ENCODE data around the gene TIMELESS. TPM values are rescaled to one million over a fixed set of nuclear protein-coding genes. Genes with fewer than 3 reads are reported as not detected.

TIMELESS gene
- total and polyA plus RNA-seq, 2 experiments from 2014 or later = 28.7 to 54.8 TPM

DNA sequence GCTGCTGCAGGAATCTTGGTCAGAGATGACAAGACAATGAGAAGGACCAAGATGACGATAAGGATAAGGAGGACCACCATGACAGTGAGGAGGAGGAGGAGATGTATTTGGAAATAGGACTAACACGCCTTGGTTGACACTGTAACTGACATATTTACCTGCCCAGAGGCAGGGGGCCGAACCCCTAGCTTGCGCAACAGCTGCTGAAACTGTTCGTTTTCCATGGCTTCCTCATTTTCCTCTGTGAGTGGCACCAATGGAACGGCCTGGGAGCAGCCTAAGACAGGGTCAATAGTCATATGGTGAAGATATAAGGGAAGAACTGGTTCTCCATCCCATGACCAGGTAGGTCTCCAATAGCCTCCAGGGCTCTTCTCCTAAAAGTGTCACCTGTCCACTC is 28.8 kb downstream of the TIMELESS start:
- H3K36me3 ChIP-seq (ENCODE audit: insufficient read depth) = peaks cover 47% of the 10 kb centered on the region
- no peaks in the 10 kb centered on the region for H3K4me1 ChIP-seq (ENCODE audit: insufficient read depth)

More for the DNA sequence above, 28.8 kb downstream of the TIMELESS start:
- H3K27ac Mint-ChIP-seq = no peak overlapping the region
- no peaks in the 10 kb centered on the region; the same call in 2 of the 3 replicates for H3K9me3 Mint-ChIP-seq
- H2AFZ ChIP-seq = no peak overlapping the region
- no peaks in the 10 kb centered on the region; the same call in 1 of the 2 replicates for H4K20me1 ChIP-seq (replicated peaks; ENCODE audit: insufficient read depth)
- ATAC-seq (no peak), DNase-seq (ENCODE audit: low spot score) (no peak)
- H3K9me2 ChIP-seq (ENCODE audit: insufficient read depth) = no peaks in the 10 kb centered on the region
- no peak overlapping the region for H3K27ac ChIP-seq (ENCODE audit: low read depth)
- peaks cover 81% of the 10 kb centered on the region for H3K36me3 Mint-ChIP-seq (ENCODE audit: low read depth)
- no peak overlapping the region for H3K4me3 ChIP-seq
- H3F3A ChIP-seq (replicated peaks; ENCODE audit: low read depth) = no peaks in the 10 kb centered on the region
- TF ChIP-seq NANOG (IDR thresholded peaks at IDR 0.05; ENCODE audit: borderline replicate concordance) (no peak), STAT1 (IDR thresholded peaks at IDR 0.05; ENCODE audit: unreplicated experiment) (no peak), EZH2 (IDR thresholded peaks at IDR 0.05; ENCODE audit: low read depth, unreplicated experiment) (no peak), ZNF331 (CRISPR knock-in tag; IDR thresholded peaks at IDR 0.05; ENCODE audit: low read depth) (no peak), EZH2phosphoT487 (IDR thresholded peaks at IDR 0.05; ENCODE audit: unreplicated experiment) (no peak), POLR2AphosphoS5 (IDR thresholded peaks at IDR 0.05; ENCODE audit: low read depth) (no peak), CREB1 (CRISPR knock-in tag; IDR thresholded peaks at IDR 0.05; ENCODE audit: low read depth) (no peak), JUNB (IDR thresholded peaks at IDR 0.05; ENCODE audit: unreplicated experiment) (no peak), ZNF114 (CRISPR knock-in tag; IDR thresholded peaks at IDR 0.05) (no peak)
- TF ChIP-seq, protein P1, sequence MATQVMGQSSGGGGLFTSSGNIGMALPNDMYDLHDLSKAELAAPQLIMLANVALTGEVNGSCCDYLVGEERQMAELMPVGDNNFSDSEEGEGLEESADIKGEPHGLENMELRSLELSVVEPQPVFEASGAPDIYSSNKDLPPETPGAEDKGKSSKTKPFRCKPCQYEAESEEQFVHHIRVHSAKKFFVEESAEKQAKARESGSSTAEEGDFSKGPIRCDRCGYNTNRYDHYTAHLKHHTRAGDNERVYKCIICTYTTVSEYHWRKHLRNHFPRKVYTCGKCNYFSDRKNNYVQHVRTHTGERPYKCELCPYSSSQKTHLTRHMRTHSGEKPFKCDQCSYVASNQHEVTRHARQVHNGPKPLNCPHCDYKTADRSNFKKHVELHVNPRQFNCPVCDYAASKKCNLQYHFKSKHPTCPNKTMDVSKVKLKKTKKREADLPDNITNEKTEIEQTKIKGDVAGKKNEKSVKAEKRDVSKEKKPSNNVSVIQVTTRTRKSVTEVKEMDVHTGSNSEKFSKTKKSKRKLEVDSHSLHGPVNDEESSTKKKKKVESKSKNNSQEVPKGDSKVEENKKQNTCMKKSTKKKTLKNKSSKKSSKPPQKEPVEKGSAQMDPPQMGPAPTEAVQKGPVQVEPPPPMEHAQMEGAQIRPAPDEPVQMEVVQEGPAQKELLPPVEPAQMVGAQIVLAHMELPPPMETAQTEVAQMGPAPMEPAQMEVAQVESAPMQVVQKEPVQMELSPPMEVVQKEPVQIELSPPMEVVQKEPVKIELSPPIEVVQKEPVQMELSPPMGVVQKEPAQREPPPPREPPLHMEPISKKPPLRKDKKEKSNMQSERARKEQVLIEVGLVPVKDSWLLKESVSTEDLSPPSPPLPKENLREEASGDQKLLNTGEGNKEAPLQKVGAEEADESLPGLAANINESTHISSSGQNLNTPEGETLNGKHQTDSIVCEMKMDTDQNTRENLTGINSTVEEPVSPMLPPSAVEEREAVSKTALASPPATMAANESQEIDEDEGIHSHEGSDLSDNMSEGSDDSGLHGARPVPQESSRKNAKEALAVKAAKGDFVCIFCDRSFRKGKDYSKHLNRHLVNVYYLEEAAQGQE (IDR thresholded peaks at IDR 0.05; ENCODE audit: unreplicated experiment) = no peak
- TF ChIP-seq, protein P2, sequence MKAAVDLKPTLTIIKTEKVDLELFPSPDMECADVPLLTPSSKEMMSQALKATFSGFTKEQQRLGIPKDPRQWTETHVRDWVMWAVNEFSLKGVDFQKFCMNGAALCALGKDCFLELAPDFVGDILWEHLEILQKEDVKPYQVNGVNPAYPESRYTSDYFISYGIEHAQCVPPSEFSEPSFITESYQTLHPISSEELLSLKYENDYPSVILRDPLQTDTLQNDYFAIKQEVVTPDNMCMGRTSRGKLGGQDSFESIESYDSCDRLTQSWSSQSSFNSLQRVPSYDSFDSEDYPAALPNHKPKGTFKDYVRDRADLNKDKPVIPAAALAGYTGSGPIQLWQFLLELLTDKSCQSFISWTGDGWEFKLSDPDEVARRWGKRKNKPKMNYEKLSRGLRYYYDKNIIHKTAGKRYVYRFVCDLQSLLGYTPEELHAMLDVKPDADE (IDR thresholded peaks at IDR 0.05) = no peak
- TF ChIP-seq, protein P3, sequence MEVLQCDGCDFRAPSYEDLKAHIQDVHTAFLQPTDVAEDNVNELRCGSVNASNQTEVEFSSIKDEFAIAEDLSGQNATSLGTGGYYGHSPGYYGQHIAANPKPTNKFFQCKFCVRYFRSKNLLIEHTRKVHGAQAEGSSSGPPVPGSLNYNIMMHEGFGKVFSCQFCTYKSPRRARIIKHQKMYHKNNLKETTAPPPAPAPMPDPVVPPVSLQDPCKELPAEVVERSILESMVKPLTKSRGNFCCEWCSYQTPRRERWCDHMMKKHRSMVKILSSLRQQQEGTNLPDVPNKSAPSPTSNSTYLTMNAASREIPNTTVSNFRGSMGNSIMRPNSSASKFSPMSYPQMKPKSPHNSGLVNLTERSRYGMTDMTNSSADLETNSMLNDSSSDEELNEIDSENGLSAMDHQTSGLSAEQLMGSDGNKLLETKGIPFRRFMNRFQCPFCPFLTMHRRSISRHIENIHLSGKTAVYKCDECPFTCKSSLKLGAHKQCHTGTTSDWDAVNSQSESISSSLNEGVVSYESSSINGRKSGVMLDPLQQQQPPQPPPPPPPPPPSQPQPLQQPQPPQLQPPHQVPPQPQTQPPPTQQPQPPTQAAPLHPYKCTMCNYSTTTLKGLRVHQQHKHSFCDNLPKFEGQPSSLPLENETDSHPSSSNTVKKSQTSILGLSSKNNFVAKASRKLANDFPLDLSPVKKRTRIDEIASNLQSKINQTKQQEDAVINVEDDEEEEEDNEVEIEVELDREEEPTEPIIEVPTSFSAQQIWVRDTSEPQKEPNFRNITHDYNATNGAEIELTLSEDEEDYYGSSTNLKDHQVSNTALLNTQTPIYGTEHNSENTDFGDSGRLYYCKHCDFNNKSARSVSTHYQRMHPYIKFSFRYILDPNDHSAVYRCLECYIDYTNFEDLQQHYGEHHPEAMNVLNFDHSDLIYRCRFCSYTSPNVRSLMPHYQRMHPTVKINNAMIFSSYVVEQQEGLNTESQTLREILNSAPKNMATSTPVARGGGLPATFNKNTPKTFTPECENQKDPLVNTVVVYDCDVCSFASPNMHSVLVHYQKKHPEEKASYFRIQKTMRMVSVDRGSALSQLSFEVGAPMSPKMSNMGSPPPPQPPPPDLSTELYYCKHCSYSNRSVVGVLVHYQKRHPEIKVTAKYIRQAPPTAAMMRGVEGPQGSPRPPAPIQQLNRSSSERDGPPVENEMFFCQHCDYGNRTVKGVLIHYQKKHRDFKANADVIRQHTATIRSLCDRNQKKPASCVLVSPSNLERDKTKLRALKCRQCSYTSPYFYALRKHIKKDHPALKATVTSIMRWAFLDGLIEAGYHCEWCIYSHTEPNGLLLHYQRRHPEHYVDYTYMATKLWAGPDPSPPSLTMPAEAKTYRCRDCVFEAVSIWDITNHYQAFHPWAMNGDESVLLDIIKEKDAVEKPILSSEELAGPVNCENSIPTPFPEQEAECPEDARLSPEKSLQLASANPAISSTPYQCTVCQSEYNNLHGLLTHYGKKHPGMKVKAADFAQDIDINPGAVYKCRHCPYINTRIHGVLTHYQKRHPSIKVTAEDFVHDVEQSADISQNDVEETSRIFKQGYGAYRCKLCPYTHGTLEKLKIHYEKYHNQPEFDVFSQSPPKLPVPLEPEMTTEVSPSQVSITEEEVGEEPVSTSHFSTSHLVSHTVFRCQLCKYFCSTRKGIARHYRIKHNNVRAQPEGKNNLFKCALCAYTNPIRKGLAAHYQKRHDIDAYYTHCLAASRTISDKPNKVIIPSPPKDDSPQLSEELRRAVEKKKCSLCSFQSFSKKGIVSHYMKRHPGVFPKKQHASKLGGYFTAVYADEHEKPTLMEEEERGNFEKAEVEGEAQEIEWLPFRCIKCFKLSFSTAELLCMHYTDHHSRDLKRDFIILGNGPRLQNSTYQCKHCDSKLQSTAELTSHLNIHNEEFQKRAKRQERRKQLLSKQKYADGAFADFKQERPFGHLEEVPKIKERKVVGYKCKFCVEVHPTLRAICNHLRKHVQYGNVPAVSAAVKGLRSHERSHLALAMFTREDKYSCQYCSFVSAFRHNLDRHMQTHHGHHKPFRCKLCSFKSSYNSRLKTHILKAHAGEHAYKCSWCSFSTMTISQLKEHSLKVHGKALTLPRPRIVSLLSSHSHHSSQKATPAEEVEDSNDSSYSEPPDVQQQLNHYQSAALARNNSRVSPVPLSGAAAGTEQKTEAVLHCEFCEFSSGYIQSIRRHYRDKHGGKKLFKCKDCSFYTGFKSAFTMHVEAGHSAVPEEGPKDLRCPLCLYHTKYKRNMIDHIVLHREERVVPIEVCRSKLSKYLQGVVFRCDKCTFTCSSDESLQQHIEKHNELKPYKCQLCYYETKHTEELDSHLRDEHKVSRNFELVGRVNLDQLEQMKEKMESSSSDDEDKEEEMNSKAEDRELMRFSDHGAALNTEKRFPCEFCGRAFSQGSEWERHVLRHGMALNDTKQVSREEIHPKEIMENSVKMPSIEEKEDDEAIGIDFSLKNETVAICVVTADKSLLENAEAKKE (CRISPR knock-in tag; IDR thresholded peaks at IDR 0.05) = no peak
- TF ChIP-seq, protein P4, sequence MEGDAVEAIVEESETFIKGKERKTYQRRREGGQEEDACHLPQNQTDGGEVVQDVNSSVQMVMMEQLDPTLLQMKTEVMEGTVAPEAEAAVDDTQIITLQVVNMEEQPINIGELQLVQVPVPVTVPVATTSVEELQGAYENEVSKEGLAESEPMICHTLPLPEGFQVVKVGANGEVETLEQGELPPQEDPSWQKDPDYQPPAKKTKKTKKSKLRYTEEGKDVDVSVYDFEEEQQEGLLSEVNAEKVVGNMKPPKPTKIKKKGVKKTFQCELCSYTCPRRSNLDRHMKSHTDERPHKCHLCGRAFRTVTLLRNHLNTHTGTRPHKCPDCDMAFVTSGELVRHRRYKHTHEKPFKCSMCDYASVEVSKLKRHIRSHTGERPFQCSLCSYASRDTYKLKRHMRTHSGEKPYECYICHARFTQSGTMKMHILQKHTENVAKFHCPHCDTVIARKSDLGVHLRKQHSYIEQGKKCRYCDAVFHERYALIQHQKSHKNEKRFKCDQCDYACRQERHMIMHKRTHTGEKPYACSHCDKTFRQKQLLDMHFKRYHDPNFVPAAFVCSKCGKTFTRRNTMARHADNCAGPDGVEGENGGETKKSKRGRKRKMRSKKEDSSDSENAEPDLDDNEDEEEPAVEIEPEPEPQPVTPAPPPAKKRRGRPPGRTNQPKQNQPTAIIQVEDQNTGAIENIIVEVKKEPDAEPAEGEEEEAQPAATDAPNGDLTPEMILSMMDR (conservative IDR thresholded peaks at IDR 0.05; ENCODE audit: low read depth in 2 of 2) = no peak
- H3K4me3 Mint-ChIP-seq = no peak overlapping the region
- no peaks in the 10 kb centered on the region for H3K27me3 ChIP-seq (ENCODE audit: insufficient read depth)
- H3K27me3 Mint-ChIP-seq (ENCODE audit: insufficient read depth, low read depth, poor library complexity) = peaks cover 2% of the 10 kb centered on the region
- no peaks in the 10 kb centered on the region for H3K79me2 ChIP-seq (replicated peaks; ENCODE audit: insufficient read depth)
- H3K4me2 ChIP-seq = no peak overlapping the region
- no peaks in the 10 kb centered on the region for H3K4me1 Mint-ChIP-seq

Data from GM23338 (cell line).